ENCODE results near the gene USP13. TPM values are rescaled to one million over a fixed set of nuclear protein-coding genes. Genes with fewer than 3 reads are reported as not detected.

Gene USP13
- total and polyA plus RNA-seq, 4 donors = 2.4 to 7.3 (median 4.2) TPM

GRCh38 chr3:179733797-179734196, 81.0 kb downstream of the USP13 start:
- no peaks in the 10 kb centered on the region for H3K27me3 ChIP-seq (ENCODE audit: control insufficient read depth in 4 of 4, insufficient read depth in 4 of 4, low read length in 3 of 4)
- TF ChIP-seq NR2F2 (IDR thresholded peaks at IDR 0.05) (no peak), ATF3 (IDR thresholded peaks at IDR 0.05) (no peak)
- no peak for DNase-seq (ENCODE audit: low spot score)
- H3K27ac ChIP-seq (ENCODE audit: low read depth in 1 of 2, low read length in 2 of 2) = no peak overlapping the region
- H3K9ac ChIP-seq (ENCODE audit: low read depth in 1 of 2, low read length in 2 of 2) = no peak overlapping the region
- WGBS = 96% methylated on average over 5 of the region's 5 CpGs
- peaks cover 0 to 4% (median 0%) of the 10 kb centered on the region in 4 donors for H3K4me1 ChIP-seq (ENCODE audit: control insufficient read depth in 4 of 4, insufficient read depth in 4 of 4, low read length in 3 of 4)
- H3K9me3 ChIP-seq (ENCODE audit: control insufficient read depth in 4 of 4, low read length in 3 of 4) = no peaks in the 10 kb centered on the region
- peaks cover 1 to 10% (median 3%) of the 10 kb centered on the region in 4 donors for H3K36me3 ChIP-seq (ENCODE audit: control insufficient read depth in 4 of 4, insufficient read depth in 3 of 4, low read depth in 1 of 4, low read length in 3 of 4)
- H3K4me3 ChIP-seq (ENCODE audit: low read depth in 1 of 3, low read length in 3 of 3) = no peak overlapping the region

DNA sequence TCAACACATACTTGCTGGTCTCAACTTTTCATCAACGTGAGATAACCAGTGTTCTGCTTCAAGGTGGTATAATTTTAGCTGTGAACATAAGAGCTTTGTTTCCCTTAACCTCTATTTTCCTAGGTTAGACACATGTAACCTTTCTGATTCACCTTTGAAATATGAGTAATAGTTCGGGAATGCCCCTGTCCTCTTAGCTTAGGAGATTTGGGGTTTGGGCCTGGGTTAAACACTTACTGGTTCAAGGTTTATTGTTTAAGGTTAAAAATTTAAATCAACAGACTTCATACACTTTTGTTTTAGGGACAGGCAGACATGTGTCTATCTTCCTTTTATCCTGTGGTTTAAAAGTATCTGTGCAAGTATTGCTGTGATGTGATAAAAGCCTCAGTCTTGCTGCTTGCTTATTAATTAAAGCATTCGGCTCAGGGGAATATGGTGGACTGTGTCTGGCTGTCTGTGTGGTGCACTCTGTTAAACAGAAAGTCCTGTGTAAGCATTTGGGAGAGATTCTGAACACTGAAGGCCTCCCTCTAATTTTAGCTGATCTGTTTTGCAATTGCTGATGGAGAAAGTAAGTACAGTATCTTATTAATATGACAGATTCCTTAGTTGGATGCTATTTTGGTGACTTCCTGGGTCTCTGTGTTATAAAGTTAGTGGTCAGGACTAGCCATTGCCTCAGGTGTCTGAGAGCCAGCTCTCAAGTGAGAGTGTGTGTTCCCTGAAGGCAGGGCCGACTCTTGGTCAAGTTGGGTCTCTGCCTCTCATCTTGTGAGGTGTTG, 81.8 kb downstream of the USP13 start:
- Histone ChIP-seq H3K36me3 (ENCODE audit: control insufficient read depth in 4 of 4, insufficient read depth in 3 of 4, low read depth in 1 of 4, low read length in 3 of 4) (peaks cover 1 to 10% (median 3%) of the 10 kb centered on the region in 4 donors), H3K9ac (ENCODE audit: low read depth in 1 of 2, low read length in 2 of 2) (no peak overlapping the region), H3K4me3 (ENCODE audit: low read depth in 1 of 3, low read length in 3 of 3) (no peak overlapping the region), H3K9me3 (ENCODE audit: control insufficient read depth in 4 of 4, low read length in 3 of 4) (no peaks in the 10 kb centered on the region), H3K4me1 (ENCODE audit: control insufficient read depth in 4 of 4, insufficient read depth in 4 of 4, low read length in 3 of 4) (peaks cover 0 to 4% (median 0%) of the 10 kb centered on the region in 4 donors), H3K27me3 (ENCODE audit: control insufficient read depth in 4 of 4, insufficient read depth in 4 of 4, low read length in 3 of 4) (no peaks in the 10 kb centered on the region), H3K27ac (ENCODE audit: low read depth in 1 of 2, low read length in 2 of 2) (no peak overlapping the region)
- no peak for TF ChIP-seq CTCF (IDR thresholded peaks at IDR 0.05; ENCODE audit: low read depth, low read length, missing input control)
- TF ChIP-seq RXRA (IDR thresholded peaks at IDR 0.05) = no peak
- TF ChIP-seq MAX (IDR thresholded peaks at IDR 0.05) = no peak
- TF ChIP-seq NR2F2 (IDR thresholded peaks at IDR 0.05) = no peak
- TF ChIP-seq JUND (IDR thresholded peaks at IDR 0.05) = peak in 1 of 2 donors; percentile 44
- no peak for TF ChIP-seq SP1 (IDR thresholded peaks at IDR 0.05)
- peak in 1 of 2 donors; percentile 48 for TF ChIP-seq HNF4A (conservative IDR thresholded peaks at IDR 0.05)
- no peak for TF ChIP-seq GABPA (IDR thresholded peaks at IDR 0.05 in 1 of 2, conservative IDR thresholded peaks at IDR 0.05 in 1 of 2)
- WGBS = 89% methylated on average over 4 of the region's 4 CpGs
- no peak for DNase-seq (ENCODE audit: low spot score)

DNA sequence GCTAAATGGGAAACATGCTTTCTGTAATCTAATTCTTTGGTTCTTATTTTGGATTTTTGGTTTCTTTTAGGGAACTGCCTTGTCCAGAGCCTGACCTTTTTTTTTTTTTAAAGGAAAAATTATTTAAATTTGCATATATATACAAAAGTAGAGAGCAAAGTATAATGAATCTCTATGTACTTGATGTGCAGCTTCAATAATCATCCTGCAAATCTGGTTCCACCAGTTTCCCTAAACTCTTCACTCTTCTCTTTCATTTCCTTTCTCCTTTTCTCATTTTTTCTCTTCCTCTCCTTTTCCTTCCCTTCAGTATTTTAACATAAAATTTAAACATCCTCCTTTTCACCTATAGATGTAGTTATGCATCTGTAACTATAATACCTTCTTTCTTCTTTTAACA, 82.5 kb downstream of the USP13 start:
- Histone ChIP-seq H3K4me1 (ENCODE audit: control insufficient read depth in 4 of 4, insufficient read depth in 4 of 4, low read length in 3 of 4) (peaks cover 0 to 8% (median under 1%) of the 10 kb centered on the region in 4 donors), H3K27ac (ENCODE audit: low read depth in 1 of 2, low read length in 2 of 2) (no peak overlapping the region), H3K36me3 (ENCODE audit: control insufficient read depth in 4 of 4, insufficient read depth in 3 of 4, low read depth in 1 of 4, low read length in 3 of 4) (peaks cover 1 to 10% (median 3%) of the 10 kb centered on the region in 4 donors)
- TF ChIP-seq FOXA1 (IDR thresholded peaks at IDR 0.05) (no peak), GABPA (IDR thresholded peaks at IDR 0.05 in 1 of 2, conservative IDR thresholded peaks at IDR 0.05 in 1 of 2) (no peak), CTCF (IDR thresholded peaks at IDR 0.05; ENCODE audit: low read depth, low read length, missing input control) (no peak), EGR1 (IDR thresholded peaks at IDR 0.05; ENCODE audit: low read depth in 2 of 2) (no peak), ZBTB33 (IDR thresholded peaks at IDR 0.05) (no peak), FOXA2 (IDR thresholded peaks at IDR 0.05) (no peak), ATF3 (IDR thresholded peaks at IDR 0.05) (no peak), YY1 (IDR thresholded peaks at IDR 0.05) (no peak), RAD21 (IDR thresholded peaks at IDR 0.05) (no peak), NR2F2 (IDR thresholded peaks at IDR 0.05) (no peak), SP1 (IDR thresholded peaks at IDR 0.05) (no peak), RXRA (IDR thresholded peaks at IDR 0.05) (no peak), HNF4A (conservative IDR thresholded peaks at IDR 0.05) (no peak)

More for the DNA sequence above, 82.5 kb downstream of the USP13 start:
- no peak for DNase-seq (ENCODE audit: low spot score)
- Histone ChIP-seq H3K4me3 (ENCODE audit: low read depth in 1 of 3, low read length in 3 of 3) (no peak overlapping the region), H3K27me3 (ENCODE audit: control insufficient read depth in 4 of 4, insufficient read depth in 4 of 4, low read length in 3 of 4) (no peaks in the 10 kb centered on the region), H3K9me3 (ENCODE audit: control insufficient read depth in 4 of 4, low read length in 3 of 4) (no peaks in the 10 kb centered on the region), H3K9ac (ENCODE audit: low read depth in 1 of 2, low read length in 2 of 2) (no peak overlapping the region)
